Measurements from ENCODE around the gene FHIT. TPM values are rescaled to one million over a fixed set of nuclear protein-coding genes. Genes with fewer than 3 reads are reported as not detected.

FHIT gene
- total and polyA plus RNA-seq, 10 of the 15 experiments (the other 5 are each of a cell fraction or from before 2014, with no cell fraction given), result 4.2 to 14.9 (median 9.4) TPM

DNA sequence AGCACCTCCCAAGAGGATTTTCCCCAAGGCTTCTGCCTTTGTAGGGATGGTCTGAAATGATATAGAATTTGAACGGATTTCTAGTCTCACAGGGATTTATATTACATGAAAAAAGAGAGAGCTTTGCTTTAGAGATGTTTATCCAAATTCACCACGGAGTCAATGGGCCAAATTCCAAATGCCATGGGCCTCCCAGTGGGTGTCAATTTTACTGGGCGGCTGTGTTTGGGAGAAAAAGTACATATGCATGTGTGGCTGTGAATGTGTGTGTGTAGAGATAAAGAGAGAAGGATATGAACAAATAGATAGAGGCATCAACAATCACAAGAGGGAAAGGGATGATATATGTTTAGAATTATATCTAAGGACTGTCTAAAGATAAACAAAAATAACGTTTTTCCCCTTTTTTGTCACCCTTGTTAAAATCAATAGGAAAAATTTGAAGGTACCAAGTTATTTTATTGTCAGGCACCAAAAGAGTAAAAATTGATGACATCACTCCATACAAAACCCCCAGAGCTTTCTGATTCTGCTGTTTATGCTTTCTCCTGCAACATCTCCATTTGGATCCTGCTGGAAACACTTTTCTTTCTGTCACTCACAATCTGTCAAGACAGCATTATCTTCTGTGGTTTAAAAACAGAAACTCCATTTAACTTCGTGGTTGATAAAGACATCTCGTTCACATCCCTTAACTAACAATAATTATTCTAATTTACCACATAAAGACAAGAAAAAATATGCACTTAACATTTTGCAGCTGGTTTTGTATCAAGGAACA, 160.7 kb downstream of the FHIT start (continued):
- TF ChIP-seq, protein P1, sequence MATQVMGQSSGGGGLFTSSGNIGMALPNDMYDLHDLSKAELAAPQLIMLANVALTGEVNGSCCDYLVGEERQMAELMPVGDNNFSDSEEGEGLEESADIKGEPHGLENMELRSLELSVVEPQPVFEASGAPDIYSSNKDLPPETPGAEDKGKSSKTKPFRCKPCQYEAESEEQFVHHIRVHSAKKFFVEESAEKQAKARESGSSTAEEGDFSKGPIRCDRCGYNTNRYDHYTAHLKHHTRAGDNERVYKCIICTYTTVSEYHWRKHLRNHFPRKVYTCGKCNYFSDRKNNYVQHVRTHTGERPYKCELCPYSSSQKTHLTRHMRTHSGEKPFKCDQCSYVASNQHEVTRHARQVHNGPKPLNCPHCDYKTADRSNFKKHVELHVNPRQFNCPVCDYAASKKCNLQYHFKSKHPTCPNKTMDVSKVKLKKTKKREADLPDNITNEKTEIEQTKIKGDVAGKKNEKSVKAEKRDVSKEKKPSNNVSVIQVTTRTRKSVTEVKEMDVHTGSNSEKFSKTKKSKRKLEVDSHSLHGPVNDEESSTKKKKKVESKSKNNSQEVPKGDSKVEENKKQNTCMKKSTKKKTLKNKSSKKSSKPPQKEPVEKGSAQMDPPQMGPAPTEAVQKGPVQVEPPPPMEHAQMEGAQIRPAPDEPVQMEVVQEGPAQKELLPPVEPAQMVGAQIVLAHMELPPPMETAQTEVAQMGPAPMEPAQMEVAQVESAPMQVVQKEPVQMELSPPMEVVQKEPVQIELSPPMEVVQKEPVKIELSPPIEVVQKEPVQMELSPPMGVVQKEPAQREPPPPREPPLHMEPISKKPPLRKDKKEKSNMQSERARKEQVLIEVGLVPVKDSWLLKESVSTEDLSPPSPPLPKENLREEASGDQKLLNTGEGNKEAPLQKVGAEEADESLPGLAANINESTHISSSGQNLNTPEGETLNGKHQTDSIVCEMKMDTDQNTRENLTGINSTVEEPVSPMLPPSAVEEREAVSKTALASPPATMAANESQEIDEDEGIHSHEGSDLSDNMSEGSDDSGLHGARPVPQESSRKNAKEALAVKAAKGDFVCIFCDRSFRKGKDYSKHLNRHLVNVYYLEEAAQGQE (IDR thresholded peaks at IDR 0.05; ENCODE audit: low read depth, low read length), result no peak
- TF ChIP-seq EP300 (IDR thresholded peaks at IDR 0.05; ENCODE audit: borderline replicate concordance in 1 of 2, control insufficient read depth in 1 of 2, low read depth in 2 of 2, low read length in 2 of 2), result no peak
- TF ChIP-seq BACH1 (IDR thresholded peaks at IDR 0.05; ENCODE audit: borderline replicate concordance), result no peak
- TF ChIP-seq, protein P2, sequence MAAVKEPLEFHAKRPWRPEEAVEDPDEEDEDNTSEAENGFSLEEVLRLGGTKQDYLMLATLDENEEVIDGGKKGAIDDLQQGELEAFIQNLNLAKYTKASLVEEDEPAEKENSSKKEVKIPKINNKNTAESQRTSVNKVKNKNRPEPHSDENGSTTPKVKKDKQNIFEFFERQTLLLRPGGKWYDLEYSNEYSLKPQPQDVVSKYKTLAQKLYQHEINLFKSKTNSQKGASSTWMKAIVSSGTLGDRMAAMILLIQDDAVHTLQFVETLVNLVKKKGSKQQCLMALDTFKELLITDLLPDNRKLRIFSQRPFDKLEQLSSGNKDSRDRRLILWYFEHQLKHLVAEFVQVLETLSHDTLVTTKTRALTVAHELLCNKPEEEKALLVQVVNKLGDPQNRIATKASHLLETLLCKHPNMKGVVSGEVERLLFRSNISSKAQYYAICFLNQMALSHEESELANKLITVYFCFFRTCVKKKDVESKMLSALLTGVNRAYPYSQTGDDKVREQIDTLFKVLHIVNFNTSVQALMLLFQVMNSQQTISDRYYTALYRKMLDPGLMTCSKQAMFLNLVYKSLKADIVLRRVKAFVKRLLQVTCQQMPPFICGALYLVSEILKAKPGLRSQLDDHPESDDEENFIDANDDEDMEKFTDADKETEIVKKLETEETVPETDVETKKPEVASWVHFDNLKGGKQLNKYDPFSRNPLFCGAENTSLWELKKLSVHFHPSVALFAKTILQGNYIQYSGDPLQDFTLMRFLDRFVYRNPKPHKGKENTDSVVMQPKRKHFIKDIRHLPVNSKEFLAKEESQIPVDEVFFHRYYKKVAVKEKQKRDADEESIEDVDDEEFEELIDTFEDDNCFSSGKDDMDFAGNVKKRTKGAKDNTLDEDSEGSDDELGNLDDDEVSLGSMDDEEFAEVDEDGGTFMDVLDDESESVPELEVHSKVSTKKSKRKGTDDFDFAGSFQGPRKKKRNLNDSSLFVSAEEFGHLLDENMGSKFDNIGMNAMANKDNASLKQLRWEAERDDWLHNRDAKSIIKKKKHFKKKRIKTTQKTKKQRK (IDR thresholded peaks at IDR 0.05; ENCODE audit: low read depth, low read length), result no peak
